ENCODE measurements around the gene OR4C11. TPM values are rescaled to one million over a fixed set of nuclear protein-coding genes. Genes with fewer than 3 reads are reported as not detected.

The OR4C11 gene, protein sequence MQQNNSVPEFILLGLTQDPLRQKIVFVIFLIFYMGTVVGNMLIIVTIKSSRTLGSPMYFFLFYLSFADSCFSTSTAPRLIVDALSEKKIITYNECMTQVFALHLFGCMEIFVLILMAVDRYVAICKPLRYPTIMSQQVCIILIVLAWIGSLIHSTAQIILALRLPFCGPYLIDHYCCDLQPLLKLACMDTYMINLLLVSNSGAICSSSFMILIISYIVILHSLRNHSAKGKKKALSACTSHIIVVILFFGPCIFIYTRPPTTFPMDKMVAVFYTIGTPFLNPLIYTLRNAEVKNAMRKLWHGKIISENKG
- total RNA-seq (not detected), polyA plus RNA-seq (not detected)
- long read RNA-seq, donor 1: 0 reads
- long read RNA-seq, donor 2: 0 reads

- H3K9me3 ChIP-seq (ENCODE audit: control insufficient read depth, low read length): no peaks in the 10 kb centered on the region
- H3K27ac ChIP-seq (ENCODE audit: low read depth in 1 of 2, low read length in 2 of 2): no peak within 1 kb of the TSS
- no peak for DNase-seq
- WGBS, 2 donors: 35 to 44% methylated on average over 2 of the region's 2 CpGs
- no peaks in the 10 kb centered on the region for H3K4me1 ChIP-seq (ENCODE audit: control insufficient read depth in 1 of 2, insufficient read depth in 2 of 2, low read length in 2 of 2)
- no peak for ATAC-seq (ENCODE audit: low FRiP score)
- no peaks in the 10 kb centered on the region for H3K36me3 ChIP-seq (ENCODE audit: control insufficient read depth in 1 of 2, insufficient read depth in 2 of 2, low read length in 1 of 2)
- no peak within 1 kb of the TSS for H3K4me3 ChIP-seq (ENCODE audit: low read length in 2 of 2)
- intact Hi-C loops (cut with DNase I): loop anchor here in 1 of 2 donors (10.0 kb wide), 1 partner anchor 57 kb away; the partner anchor contains the start of gene OR4C6
- no peaks in the 10 kb centered on the region for H3K27me3 ChIP-seq (ENCODE audit: control insufficient read depth in 1 of 2, insufficient read depth in 2 of 2, low read length in 1 of 2)
Measured at GRCh38 chr11:55607545-55607944, at the start of gene OR4C11. Gene OR4C11, minus strand, starts transcription at chr11:55607645. Its CDS starts 3,272 bp downstream, at chr11:55604373.

- Histone ChIP-seq H3K27me3 (ENCODE audit: control insufficient read depth in 1 of 2, insufficient read depth in 2 of 2, low read length in 1 of 2) (no peaks in the 10 kb centered on the region), H3K27ac (ENCODE audit: low read depth in 1 of 2, low read length in 2 of 2) (no peak overlapping the region), H3K36me3 (ENCODE audit: control insufficient read depth in 1 of 2, insufficient read depth in 2 of 2, low read length in 1 of 2) (no peaks in the 10 kb centered on the region), H3K9me3 (ENCODE audit: control insufficient read depth, low read length) (no peaks in the 10 kb centered on the region), H3K4me3 (ENCODE audit: low read length in 2 of 2) (no peak overlapping the region), H3K4me1 (ENCODE audit: control insufficient read depth in 1 of 2, insufficient read depth in 2 of 2, low read length in 2 of 2) (no peaks in the 10 kb centered on the region)
- no peak for ATAC-seq (ENCODE audit: low FRiP score)
- no peak for DNase-seq
- intact Hi-C loops (cut with DNase I): no loop called here
Measured at GRCh38 chr11:55655096-55655495, 47.7 kb upstream of the OR4C11 start.

DNA sequence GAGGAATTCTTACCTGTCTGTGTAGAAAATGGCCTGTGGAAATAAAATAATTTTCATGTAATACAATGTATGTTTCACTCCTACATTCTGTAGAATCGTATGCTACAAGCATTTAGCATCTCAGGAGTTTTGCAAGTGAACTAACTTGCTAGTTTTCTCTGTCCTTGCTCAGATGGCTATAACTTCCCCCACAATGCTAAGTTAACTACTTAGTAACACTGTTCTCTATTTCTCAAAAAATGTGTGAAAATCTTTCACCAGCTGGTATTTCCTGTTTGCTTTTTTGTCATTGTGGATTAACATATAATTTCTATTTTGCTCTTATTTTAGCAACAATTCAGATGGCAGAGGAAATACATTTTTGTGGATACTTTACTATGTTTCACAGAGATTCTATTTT is 45.1 kb upstream of the OR4C11 start:
- Histone ChIP-seq H3K4me1 (ENCODE audit: control insufficient read depth in 1 of 2, insufficient read depth in 2 of 2, low read length in 2 of 2) (no peaks in the 10 kb centered on the region), H3K36me3 (ENCODE audit: control insufficient read depth in 1 of 2, insufficient read depth in 2 of 2, low read length in 1 of 2) (no peaks in the 10 kb centered on the region), H3K4me3 (ENCODE audit: low read length in 2 of 2) (no peak overlapping the region), H3K9me3 (ENCODE audit: control insufficient read depth, low read length) (no peaks in the 10 kb centered on the region), H3K27me3 (ENCODE audit: control insufficient read depth in 1 of 2, insufficient read depth in 2 of 2, low read length in 1 of 2) (no peaks in the 10 kb centered on the region), H3K27ac (ENCODE audit: low read depth in 1 of 2, low read length in 2 of 2) (no peak overlapping the region)
- DNase-seq (no peak), ATAC-seq (ENCODE audit: low FRiP score) (no peak)
- WGBS, 2 donors: 54 to 65% methylated on average over 1 of the region's 1 CpG
- intact Hi-C loops (cut with DNase I): no loop called here

DNA sequence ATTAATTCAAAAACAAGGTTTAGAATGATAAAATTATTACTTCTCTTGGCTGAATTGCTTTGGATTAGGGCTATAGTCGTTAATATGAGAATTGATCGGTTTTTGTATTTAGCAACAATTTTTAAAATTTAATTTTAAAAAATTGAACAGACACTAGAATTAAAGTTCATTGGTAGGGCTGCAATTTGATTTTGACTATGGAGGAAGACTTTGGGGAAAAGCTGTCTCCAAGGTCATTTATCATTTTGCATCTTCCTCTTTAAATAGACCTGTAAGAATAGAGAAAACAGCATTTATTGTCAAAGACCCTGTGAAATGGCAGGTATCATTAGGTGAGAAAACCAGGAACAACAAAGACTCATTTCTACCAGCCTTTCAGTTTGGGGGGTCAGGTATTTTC is 40.6 kb upstream of the OR4C11 start, which contains the start of gene OR4S2:
OR4S2 (plus strand) TSS at position 301 of the 400 bp plus-strand sequence. CDS start 2,577 bp downstream, outside the sequence.
- Histone ChIP-seq H3K4me1 (ENCODE audit: control insufficient read depth in 1 of 2, insufficient read depth in 2 of 2, low read length in 2 of 2) (no peaks in the 10 kb centered on the region), H3K4me3 (ENCODE audit: low read length in 2 of 2) (no peak within 1 kb of the TSS), H3K27me3 (ENCODE audit: control insufficient read depth in 1 of 2, insufficient read depth in 2 of 2, low read length in 1 of 2) (no peaks in the 10 kb centered on the region), H3K27ac (ENCODE audit: low read depth in 1 of 2, low read length in 2 of 2) (no peak within 1 kb of the TSS), H3K36me3 (ENCODE audit: control insufficient read depth in 1 of 2, insufficient read depth in 2 of 2, low read length in 1 of 2) (no peaks in the 10 kb centered on the region), H3K9me3 (ENCODE audit: control insufficient read depth, low read length) (no peaks in the 10 kb centered on the region)
- intact Hi-C loops (cut with DNase I): no loop called here
- ATAC-seq (ENCODE audit: low FRiP score) (no peak), DNase-seq (no peak)
- 68 to 75% methylated on average over 2 of the region's 2 CpGs for WGBS, 2 donors

GRCh38 chr11:55634813-55635212 is 27.4 kb upstream of the OR4C11 start, which contains the start of gene OR4P4:
Gene OR4P4, plus strand, starts transcription at chr11:55635113.
- no peak for ATAC-seq (ENCODE audit: low FRiP score)
- no peak within 1 kb of the TSS for H3K27ac ChIP-seq (ENCODE audit: low read depth in 1 of 2, low read length in 2 of 2)
- H3K4me3 ChIP-seq (ENCODE audit: low read length in 2 of 2): no peak within 1 kb of the TSS
- DNase-seq: no peak
- H3K9me3 ChIP-seq (ENCODE audit: control insufficient read depth, low read length): no peaks in the 10 kb centered on the region
- intact Hi-C loops (cut with DNase I): no loop called here
- H3K27me3 ChIP-seq (ENCODE audit: control insufficient read depth in 1 of 2, insufficient read depth in 2 of 2, low read length in 1 of 2): no peaks in the 10 kb centered on the region
- no peaks in the 10 kb centered on the region for H3K36me3 ChIP-seq (ENCODE audit: control insufficient read depth in 1 of 2, insufficient read depth in 2 of 2, low read length in 1 of 2)
- no peaks in the 10 kb centered on the region for H3K4me1 ChIP-seq (ENCODE audit: control insufficient read depth in 1 of 2, insufficient read depth in 2 of 2, low read length in 2 of 2)
- 44 to 48% methylated on average over 3 of the region's 3 CpGs for WGBS, 2 donors

DNA sequence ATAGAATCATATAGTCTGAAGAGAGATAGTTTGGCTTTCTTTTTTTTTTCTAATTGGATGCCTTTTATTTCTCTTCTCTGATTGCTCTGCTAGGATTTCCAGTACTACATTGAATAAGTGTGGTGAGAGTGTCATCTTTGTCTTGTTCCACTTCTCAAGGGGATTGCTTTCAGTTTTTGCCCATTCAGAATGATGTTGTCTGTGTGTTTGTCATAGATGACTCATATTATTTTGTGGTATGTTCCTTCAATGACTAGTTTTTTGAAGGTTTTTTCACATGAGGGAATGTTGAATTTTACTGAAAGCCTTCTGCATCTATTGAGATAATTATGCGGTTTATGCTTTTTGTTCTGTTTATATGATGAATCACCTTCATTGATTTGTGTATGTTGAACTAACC is 17.1 kb upstream of the OR4C11 start:
- ATAC-seq (ENCODE audit: low FRiP score) (no peak), DNase-seq (no peak)
- Histone ChIP-seq H3K4me1 (ENCODE audit: control insufficient read depth in 1 of 2, insufficient read depth in 2 of 2, low read length in 2 of 2) (no peaks in the 10 kb centered on the region), H3K27ac (ENCODE audit: low read depth in 1 of 2, low read length in 2 of 2) (no peak overlapping the region), H3K27me3 (ENCODE audit: control insufficient read depth in 1 of 2, insufficient read depth in 2 of 2, low read length in 1 of 2) (no peaks in the 10 kb centered on the region), H3K9me3 (ENCODE audit: control insufficient read depth, low read length) (no peaks in the 10 kb centered on the region), H3K4me3 (ENCODE audit: low read length in 2 of 2) (no peak overlapping the region), H3K36me3 (ENCODE audit: control insufficient read depth in 1 of 2, insufficient read depth in 2 of 2, low read length in 1 of 2) (no peaks in the 10 kb centered on the region)
- intact Hi-C loops (cut with DNase I): no loop called here
- 61 to 84% methylated on average over 1 of the region's 1 CpG for WGBS, 2 donors

DNA sequence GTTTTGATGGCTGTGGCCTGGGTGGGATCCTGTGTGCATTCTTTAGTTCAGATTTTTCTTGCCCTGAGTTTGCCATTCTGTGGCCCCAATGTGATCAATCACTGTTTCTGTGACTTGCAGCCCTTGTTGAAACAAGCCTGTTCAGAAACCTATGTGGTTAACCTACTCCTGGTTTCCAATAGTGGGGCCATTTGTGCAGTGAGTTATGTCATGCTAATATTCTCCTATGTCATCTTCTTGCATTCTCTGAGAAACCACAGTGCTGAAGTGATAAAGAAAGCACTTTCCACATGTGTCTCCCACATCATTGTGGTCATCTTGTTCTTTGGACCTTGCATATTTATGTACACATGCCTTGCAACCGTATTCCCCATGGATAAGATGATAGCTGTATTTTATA is 34.9 kb downstream of the OR4C11 start:
- no peak for ATAC-seq (ENCODE audit: low FRiP score)
- intact Hi-C loops (cut with DNase I): no loop called here
- 26 to 31% methylated on average over 1 of the region's 1 CpG for WGBS, 2 donors

GRCh38 chr11:55571828-55572227 is 35.6 kb downstream of the OR4C11 start, which contains the start of gene OR4C16:
Gene OR4C16, plus strand, starts transcription at chr11:55572128. Its CDS starts 0 bp downstream, at chr11:55572128.
- H3K4me3 ChIP-seq (ENCODE audit: low read length in 2 of 2): no peak within 1 kb of the TSS
- no peaks in the 10 kb centered on the region for H3K4me1 ChIP-seq (ENCODE audit: control insufficient read depth in 1 of 2, insufficient read depth in 2 of 2, low read length in 2 of 2)
- no peaks in the 10 kb centered on the region for H3K27me3 ChIP-seq (ENCODE audit: control insufficient read depth in 1 of 2, insufficient read depth in 2 of 2, low read length in 1 of 2)
- H3K9me3 ChIP-seq (ENCODE audit: control insufficient read depth, low read length): peaks cover 2% of the 10 kb centered on the region
- no peak for DNase-seq
- WGBS, 2 donors: 55 to 71% methylated on average over 3 of the region's 3 CpGs
- H3K27ac ChIP-seq (ENCODE audit: low read depth in 1 of 2, low read length in 2 of 2): no peak within 1 kb of the TSS
- H3K36me3 ChIP-seq (ENCODE audit: control insufficient read depth in 1 of 2, insufficient read depth in 2 of 2, low read length in 1 of 2): no peaks in the 10 kb centered on the region
- intact Hi-C loops (cut with DNase I): no loop called here
- ATAC-seq (ENCODE audit: low FRiP score): no peak

More for the DNA sequence above, 34.9 kb downstream of the OR4C11 start:
- no peak for DNase-seq
- H3K4me1 ChIP-seq (ENCODE audit: control insufficient read depth in 1 of 2, insufficient read depth in 2 of 2, low read length in 2 of 2): no peaks in the 10 kb centered on the region
- H3K9me3 ChIP-seq (ENCODE audit: control insufficient read depth, low read length): peaks cover 2% of the 10 kb centered on the region
- no peaks in the 10 kb centered on the region for H3K27me3 ChIP-seq (ENCODE audit: control insufficient read depth in 1 of 2, insufficient read depth in 2 of 2, low read length in 1 of 2)
- no peak overlapping the region for H3K27ac ChIP-seq (ENCODE audit: low read depth in 1 of 2, low read length in 2 of 2)
- no peaks in the 10 kb centered on the region for H3K36me3 ChIP-seq (ENCODE audit: control insufficient read depth in 1 of 2, insufficient read depth in 2 of 2, low read length in 1 of 2)
- H3K4me3 ChIP-seq (ENCODE audit: low read length in 2 of 2): no peak overlapping the region

GRCh38 chr11:55554169-55554568 is 53.3 kb downstream of the OR4C11 start, which contains the start of gene OR4C15:
Gene OR4C15, plus strand, starts transcription at chr11:55554469. Its CDS starts 0 bp downstream, at chr11:55554469.
- DNase-seq (no peak), ATAC-seq (ENCODE audit: low FRiP score) (no peak)
- Histone ChIP-seq H3K4me3 (ENCODE audit: low read length in 2 of 2) (no peak within 1 kb of the TSS), H3K4me1 (ENCODE audit: control insufficient read depth in 1 of 2, insufficient read depth in 2 of 2, low read length in 2 of 2) (no peaks in the 10 kb centered on the region), H3K27ac (ENCODE audit: low read depth in 1 of 2, low read length in 2 of 2) (no peak within 1 kb of the TSS), H3K27me3 (ENCODE audit: control insufficient read depth in 1 of 2, insufficient read depth in 2 of 2, low read length in 1 of 2) (no peaks in the 10 kb centered on the region), H3K9me3 (ENCODE audit: control insufficient read depth, low read length) (no peaks in the 10 kb centered on the region), H3K36me3 (ENCODE audit: control insufficient read depth in 1 of 2, insufficient read depth in 2 of 2, low read length in 1 of 2) (no peaks in the 10 kb centered on the region)
- intact Hi-C loops (cut with DNase I): no loop called here

Data from aorta (tissue), 5 donors.